GDM1 (cell line): Measurements from ENCODE around the gene IL15.
"Not testable (repeated sequence)": the region's sequence is repeated elsewhere in the genome, so short reads cannot be mapped to it uniquely, and the experiment has no call there.

Experiments
- DNase-seq: peaks from one replicate; lab custom pipeline; 2025; lab: John Stamatoyannopoulos, UW

Gene IL15

DNA sequence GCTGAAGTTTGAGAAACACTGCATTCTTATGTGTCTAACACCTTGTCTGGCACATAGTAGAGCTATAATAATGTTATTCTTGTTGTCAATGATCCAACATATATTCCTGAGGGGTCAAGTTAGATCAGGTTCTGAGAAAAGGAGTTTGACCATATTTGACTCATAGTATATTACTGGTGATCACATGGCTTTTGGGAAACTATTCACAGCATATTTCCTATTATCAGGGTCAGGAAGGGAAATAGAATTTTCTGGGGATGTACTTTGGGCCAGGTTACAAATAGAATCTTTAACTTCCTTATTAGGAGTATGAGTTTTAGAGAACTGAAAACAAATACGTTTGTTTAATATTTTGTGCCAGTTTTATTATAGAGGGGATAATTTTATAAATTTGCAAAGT lies 11.6 kb downstream of the IL15 start:
- no peak for DNase-seq

DNA sequence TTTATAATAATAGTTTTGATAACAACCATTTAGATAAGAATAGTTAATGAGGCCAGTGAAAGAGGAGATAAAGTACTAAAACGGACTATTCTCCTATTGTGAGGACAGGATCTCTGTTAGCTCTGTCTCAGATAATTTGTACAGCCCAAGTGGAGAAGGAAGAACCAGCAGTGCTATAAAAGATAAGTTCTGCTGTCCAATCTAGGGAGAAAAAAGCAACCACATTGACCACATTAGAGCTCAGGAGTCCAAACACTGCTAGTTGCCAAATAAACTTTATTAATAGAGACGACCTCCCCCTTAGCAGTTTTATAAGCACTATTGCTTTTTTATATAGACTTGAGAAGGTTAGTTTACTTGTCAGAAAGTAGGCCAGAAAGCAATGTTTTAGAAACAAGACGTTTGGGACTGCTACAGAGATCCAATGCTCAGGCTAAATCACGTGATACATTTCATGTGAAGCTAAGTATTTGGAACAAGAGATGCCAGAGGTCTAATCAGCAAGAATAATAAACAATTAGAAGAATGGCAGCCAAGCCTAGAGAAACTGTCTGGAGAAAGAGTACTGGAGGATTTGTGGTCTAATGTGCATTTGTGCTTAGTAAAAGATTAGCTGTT lies 15.9 kb downstream of the IL15 start:
- no peak for DNase-seq

DNA sequence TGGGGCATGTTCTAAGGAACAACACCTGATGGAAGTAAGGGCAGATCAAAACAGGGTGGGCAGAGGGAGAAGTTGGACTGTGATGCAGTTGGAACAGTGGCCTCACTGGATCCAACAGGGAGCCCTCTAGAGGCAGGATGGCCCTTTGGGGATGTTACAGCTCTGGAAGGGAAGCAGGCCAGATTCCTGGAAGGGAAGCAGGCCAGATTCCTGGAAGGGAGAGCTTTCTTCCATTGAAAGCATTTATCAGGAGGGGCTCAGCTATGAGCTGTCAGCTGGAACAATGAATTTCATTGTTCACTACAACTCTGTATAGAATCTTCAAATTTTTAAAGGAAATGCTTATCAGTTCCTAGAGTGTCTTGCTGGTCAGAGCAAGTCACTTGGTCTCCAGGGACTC lies 17.7 kb downstream of the IL15 start:
- DNase-seq: no peak

GRCh38 chr4:141656031-141656430 lies 19.6 kb downstream of the IL15 start:
- no peak for DNase-seq

- DNase-seq: no peak
Measured at GRCh38 chr4:141657550-141658250, 21.3 kb downstream of the IL15 start.

DNA sequence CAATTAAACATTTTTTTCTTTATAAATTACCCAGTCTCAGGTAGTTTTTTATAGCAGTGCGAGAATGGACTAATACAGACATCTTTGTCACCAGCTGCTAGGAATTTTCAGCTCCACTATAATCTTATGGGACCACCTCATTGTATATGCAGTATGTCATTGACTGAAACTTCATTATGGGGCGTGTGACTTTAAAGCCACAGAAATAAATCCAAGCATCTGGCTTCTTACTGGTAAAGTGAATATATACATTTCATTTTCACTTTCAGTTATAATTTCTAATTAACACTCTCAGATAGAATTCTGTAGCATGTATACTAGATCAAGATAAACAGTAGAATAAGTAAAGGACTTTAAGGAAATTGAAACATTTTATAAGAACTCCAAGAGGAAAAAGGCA lies 21.9 kb downstream of the IL15 start:
- DNase-seq: no peak

DNA sequence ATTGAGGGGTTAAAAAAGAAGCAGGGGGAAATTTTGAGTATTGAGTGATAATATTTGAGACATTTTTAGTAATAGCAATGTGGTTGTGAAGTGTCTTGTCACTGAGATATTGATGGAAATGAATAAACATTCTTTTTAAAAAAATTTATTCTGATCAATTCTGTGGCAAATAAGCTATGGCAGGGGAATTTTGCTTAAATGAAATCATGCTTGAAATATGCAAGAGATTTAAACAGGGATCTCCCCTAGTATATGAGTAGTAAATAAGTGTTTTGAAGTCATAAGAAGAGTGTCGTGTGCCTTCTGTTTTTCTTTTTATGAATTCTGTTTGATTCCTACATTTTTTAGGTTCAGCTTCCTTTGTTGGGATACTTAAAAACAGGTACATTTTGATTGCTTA lies 23.2 kb downstream of the IL15 start:
- DNase-seq: no peak

DNA sequence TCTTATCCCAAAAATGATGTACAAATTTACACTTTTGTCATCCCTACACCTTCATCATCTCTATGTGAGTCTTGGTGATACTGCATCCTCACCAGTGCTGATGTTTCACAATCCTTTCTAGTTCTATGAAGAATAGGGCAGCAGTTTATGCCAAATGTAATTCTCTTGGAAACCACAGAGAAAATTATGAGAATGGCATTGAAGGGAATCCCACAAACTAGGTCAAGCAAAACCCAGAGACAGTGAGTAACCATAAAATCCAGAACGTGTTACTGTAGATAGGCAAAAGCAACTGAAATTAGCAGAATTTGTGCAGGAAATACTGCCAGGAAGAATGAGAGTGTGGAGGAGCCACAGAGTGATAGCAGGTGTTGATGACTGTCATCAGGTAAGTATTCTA lies 24.5 kb downstream of the IL15 start:
- DNase-seq: no peak

DNA sequence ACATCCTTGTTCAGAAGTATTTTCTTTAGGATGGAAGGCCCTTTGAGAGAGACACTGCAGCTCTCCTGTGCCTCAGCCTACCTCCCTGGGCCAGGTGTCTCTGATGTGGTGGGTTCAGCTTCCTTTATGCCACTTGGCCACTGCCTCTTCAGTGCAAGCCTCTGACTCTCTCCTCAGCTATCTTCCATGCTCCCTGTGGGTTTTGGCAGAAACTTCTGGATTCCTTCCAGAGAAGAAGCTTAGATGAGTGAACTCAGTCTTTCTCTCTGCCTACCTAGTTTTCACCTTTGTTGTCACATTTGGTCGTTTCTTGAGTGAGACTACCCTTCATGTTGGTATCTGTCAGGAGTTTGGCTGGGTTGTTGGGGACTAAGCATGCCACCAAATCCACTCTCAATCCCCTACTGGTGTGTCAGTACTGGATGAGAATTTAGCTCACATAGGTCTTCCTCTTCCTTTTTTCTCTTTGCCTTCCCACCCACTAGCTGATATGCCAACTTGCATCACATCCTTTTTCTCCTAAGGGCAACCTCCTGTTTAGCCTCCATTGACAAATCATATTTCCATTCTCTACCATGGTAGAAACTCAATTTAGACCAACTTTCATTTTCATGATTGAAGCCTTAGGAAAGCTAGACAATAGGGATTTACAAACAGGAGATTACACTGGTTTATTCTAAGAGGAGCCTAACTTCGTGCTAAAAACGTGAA lies 32.0 kb downstream of the IL15 start:
- DNase-seq: no peak

DNA sequence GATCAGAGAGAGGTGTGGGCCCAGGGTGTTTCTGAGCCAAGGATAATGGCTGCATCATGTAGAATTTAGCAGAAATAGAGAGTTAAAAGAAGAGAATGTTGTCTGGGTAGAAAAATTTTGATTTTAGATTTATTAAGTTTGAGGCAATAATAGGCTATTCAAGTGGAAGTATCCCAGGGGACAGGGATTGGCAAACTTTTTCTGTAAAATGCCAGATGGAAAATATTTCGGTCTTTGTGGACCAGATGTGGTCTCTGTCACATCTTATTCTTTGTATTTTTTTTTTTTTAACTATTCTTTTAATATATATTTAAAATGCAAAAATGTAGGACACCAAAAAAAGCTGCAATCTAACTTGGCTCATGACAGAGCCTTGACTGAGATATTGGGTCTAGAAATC lies 33.1 kb downstream of the IL15 start:
- DNase-seq: no peak

- no peak for DNase-seq
Measured at GRCh38 chr4:141675384-141675783, 39.0 kb downstream of the IL15 start.

DNA sequence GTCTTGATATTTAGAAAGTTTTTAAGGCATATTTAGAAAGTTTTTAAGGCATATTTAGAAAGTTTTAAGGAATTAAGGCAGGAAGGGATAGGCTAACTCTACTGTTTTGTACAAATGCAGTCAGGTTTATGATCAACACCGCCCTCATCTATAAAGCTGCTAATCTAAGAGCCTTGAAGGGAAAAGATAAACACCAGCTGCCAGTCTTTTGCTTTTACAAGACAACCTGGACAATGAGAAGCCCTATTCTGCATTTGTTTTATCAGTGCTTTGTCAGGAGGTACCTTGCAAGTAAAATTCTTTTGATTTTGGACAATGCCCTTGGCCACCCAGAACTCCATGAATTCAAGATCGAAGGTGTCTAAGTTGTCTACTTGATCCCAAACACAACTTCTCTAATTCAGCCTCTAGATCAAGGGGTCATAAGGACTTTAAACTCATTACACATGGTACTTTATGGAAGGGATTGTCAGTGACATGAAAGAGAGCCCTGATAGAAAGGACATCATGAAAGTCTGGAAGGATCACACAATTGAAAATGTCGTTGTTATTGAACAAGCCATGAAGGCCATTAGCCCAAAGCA lies 39.8 kb downstream of the IL15 start:
- DNase-seq: no peak

DNA sequence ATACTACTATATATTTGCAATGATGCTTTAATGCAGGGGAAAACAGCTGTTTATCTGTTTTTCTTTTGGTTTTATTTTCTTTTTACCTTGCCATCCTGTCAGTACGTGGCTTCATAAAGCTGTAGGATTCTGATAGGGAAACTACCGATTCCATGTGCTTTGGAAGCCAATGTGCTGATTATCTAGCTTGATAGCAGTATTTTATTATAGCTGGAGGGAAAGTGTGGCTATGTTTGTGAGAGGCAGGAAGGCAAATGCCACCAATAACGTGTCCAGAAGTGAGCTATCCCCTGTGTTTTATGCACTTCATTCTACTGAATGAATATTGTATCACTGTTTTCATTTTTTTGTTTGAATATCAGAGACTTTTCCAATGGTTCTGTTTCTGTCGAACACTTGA lies 43.7 kb downstream of the IL15 start:
- DNase-seq: no peak

DNA sequence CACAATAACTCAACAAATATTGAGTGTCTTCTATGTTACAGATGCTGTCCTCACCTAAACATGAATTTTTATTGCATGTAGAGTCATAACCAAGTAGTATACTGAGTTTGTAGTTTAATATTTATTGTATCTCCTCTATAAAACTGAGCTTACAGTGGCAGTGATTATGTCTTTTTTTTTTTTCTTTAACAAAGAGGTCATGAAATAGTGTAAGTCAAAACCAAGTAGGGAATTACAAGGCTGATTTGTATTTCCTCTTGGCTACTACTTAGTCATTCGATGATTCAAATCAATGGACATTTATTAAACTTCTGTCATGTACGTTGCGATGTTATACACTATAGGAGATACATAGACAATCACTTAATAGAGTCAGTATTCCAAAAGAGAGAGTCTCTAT lies 48.4 kb downstream of the IL15 start:
- no peak for DNase-seq

GRCh38 chr4:141686146-141686775 lies 49.9 kb downstream of the IL15 start:
- DNase-seq: no peak

DNA sequence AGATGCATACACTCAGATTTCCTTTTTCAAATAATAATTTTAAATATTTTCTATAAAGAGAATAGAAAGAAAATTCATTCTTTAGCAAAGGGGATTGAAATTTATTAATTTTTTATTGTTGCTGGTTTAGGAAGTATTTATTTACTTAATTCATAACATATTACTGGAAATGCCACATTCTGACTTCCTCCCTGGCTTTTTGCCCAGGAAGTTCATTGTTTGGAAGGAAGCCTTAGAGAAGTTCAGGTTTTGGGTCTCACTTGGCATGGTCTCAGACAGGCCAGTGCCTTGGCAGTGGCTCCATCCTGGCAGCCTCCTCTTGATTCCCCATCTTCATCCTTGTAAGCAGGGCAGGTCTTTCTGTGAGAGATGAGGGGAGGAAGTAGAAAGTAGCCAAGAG lies 50.5 kb downstream of the IL15 start:
- no peak for DNase-seq

DNA sequence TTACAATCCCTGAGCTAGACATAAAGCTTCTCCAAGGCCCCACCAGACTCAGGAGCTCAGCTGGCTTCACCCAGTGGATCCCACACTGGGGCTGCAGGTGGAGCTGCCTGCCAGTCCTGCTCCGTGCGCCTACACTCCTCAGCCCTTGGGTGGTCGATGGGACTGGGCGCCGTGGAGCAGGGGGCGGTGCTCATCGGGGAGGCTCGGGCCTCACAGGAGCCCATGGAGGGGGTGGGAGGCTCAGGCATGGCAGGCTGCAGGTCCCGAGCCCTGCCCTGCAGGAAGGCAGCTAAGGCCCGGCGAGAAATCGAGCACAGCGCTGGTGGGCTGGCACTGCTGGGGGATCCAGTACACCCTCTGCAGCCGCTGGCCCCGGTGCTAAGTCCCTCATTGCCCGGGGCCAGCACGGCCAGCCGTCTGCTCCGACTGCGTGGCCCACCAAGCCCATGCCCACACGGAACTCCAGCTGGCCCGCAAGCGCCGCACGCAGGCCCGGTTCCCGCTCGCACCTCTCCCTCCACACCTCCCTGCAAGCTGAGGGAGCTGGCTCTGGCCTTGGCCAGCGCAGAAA lies 53.4 kb downstream of the IL15 start:
- not testable (repeated sequence) for DNase-seq

DNA sequence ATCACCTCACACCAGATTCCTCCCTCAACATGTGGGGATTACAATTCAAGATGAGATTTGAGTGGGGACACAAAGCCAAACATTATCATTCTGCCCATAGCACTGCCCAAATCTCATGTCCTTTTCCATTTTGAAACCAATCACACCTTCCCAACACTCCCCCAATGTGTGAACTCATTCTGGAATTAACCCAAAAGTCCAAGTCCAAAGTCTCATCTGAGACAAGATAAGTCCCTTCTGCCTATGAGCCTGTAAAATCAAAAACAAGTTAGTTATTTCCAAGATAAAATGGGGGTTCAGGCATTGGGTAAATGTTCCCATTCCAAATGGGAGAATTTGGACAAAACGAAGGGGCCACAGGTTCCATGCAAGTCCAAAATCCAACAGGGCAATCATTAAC lies 54.9 kb downstream of the IL15 start:
- DNase-seq: not testable (repeated sequence)

- DNase-seq: no peak
Measured at GRCh38 chr4:141692081-141692480, 55.7 kb downstream of the IL15 start.

- no peak for DNase-seq
Measured at GRCh38 chr4:141697116-141697515, 60.7 kb downstream of the IL15 start.

DNA sequence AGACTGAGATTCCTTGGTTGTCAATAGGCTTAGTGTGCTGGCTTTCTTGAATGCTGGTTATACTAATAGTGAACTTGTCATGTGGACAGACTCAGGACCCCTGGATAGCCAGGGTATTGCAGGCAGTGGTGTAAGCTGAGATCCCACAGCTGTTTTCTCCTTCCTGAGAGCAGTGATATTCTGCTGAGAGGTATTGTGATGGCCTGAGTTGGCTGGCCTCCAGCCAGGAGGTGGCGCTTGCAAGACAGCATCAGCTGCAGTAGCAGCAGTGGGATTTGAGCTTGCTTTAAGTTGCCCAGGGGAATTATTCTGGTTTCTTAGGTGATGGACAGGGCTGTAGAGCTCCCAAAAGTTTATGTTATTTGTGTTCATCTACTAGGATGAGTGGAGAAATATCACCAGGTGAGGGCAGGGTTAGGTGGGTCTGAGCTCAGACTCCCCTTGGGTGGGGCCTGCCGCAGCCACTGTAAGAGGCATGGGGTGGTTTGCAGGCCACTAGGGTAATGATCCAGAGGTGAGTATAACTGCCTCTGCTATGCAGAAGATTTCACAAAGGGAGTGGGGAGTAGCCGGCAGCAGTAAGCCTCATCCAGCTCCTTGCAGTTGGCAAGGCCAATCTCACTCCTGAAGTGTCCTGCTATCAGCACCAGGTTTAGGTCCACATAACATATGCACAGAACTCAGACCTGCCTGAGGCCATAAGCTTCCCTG lies 66.2 kb downstream of the IL15 start:
- no peak for DNase-seq

GRCh38 chr4:141703497-141703896 lies 67.1 kb downstream of the IL15 start:
- DNase-seq: no peak
